ENCODE measurements around the gene ENTPD2.

- no peak for TF ChIP-seq CTCF (IDR thresholded peaks at IDR 0.05)
- no peak for TF ChIP-seq EZH2 (IDR thresholded peaks at IDR 0.05; ENCODE audit: borderline replicate concordance, insufficient read depth, low read depth, low read length, poor library complexity, severe bottlenecking)
Measured at GRCh38 chr9:137023583-137023991, 30.3 kb downstream of the ENTPD2 start.
